ENCODE data around the gene GUCY2C. TPM values are rescaled to one million over a fixed set of nuclear protein-coding genes. Genes with fewer than 3 reads are reported as not detected.

GUCY2C gene
- total and polyA plus RNA-seq, 2 donors (not counting 3 experiments of a cell fraction or from before 2014, with no cell fraction given) = not detected

DNA sequence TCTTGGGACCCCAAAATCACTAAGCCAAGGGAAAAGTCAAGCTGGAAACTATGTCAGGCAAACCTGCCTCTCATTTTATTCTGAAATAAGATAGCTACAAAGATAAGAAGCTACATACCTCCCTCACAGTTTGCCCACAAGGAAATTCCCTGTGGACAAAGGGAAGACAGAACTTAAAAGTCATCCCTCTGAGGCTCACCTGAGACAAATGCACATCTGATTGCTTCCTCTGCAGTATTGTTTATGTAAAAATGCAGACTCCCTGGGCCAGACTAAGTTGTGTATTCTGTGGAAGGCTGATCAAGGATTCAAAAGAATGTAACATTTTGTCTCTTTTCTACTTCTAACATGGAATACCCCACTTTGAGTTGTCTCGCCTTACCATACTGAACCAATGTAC is 126.2 kb downstream of the GUCY2C start:
- BruUV-seq (replicated peaks) = no TSS peak

More for the DNA sequence above, 126.2 kb downstream of the GUCY2C start:
- dilution Hi-C loops (cut with MboI; ENCODE audit: extremely low pct_ligation_motif_present, low sequenced_read_pairs) (no loop called here), intact Hi-C loops (cut with micrococcal nuclease) (no loop called here)
- no peaks in the 10 kb centered on the region for H3K9me3 ChIP-seq (replicated peaks; ENCODE audit: control insufficient read depth, insufficient read depth, low read length)
- peaks cover 3 to 7% of the 10 kb centered on the region in 2 experiments for H3K27me3 ChIP-seq (ENCODE audit: control insufficient read depth in 2 of 2, insufficient read depth in 2 of 2, low read length in 2 of 2)
- no peaks in the 10 kb centered on the region for H3K36me3 ChIP-seq (ENCODE audit: control insufficient read depth in 2 of 2, extremely low read depth in 1 of 2, insufficient read depth in 2 of 2, low read length in 2 of 2)
- no peaks in the 10 kb centered on the region for H3K4me1 ChIP-seq (ENCODE audit: control insufficient read depth, extremely low read depth, insufficient read depth, low read length)
- no peaks in the 10 kb centered on the region for H3K9me1 ChIP-seq (replicated peaks; ENCODE audit: control insufficient read depth, extremely low read depth, insufficient read depth, low read length)
- no peak overlapping the region for H3K4me2 ChIP-seq (ENCODE audit: insufficient read depth, low read length)
- ChIA-PET POLR2A (no interaction called here), CTCF (no interaction called here)
- DNase-seq (ENCODE audit: low read depth, low spot score) = no peak
- no peak overlapping the region for H3K9ac ChIP-seq (replicated peaks; ENCODE audit: extremely low read depth, insufficient read depth, low read length)
- no peak overlapping the region for H2AFZ ChIP-seq (ENCODE audit: low read depth, low read length)
- no peak overlapping the region for H3K27ac ChIP-seq (ENCODE audit: insufficient read depth, low read depth, low read length)
- no peaks in the 10 kb centered on the region for H4K20me1 ChIP-seq (replicated peaks; ENCODE audit: control insufficient read depth, extremely low read depth, insufficient read depth, low read length)
- no peak overlapping the region for H3K4me3 ChIP-seq (replicated peaks in 1 of 3; ENCODE audit: insufficient read depth in 1 of 3, low read depth in 1 of 3, low read length in 3 of 3)
- no peaks in the 10 kb centered on the region for H3K79me2 ChIP-seq (ENCODE audit: control insufficient read depth, insufficient read depth, low read length)
- TF ChIP-seq POLR2AphosphoS5 (IDR thresholded peaks at IDR 0.05; ENCODE audit: insufficient read depth, low read depth, low read length) (no peak), MYC (IDR thresholded peaks at IDR 0.05; ENCODE audit: low read depth, low read length) (no peak), CTCF (IDR thresholded peaks at IDR 0.05; ENCODE audit: extremely low read depth in 1 of 2, insufficient read depth in 1 of 2, low read depth in 1 of 2, low read length in 2 of 2) (no peak), GATA2 (IDR thresholded peaks at IDR 0.05; ENCODE audit: insufficient read depth, insufficient read length, low read depth, low read length) (no peak), JUN (IDR thresholded peaks at IDR 0.05; ENCODE audit: borderline replicate concordance, insufficient read depth, insufficient read length, low read depth) (no peak), FOS (IDR thresholded peaks at IDR 0.05; ENCODE audit: borderline replicate concordance, insufficient read depth, low read length) (no peak), EZH2 (IDR thresholded peaks at IDR 0.05; ENCODE audit: borderline replicate concordance, low read depth, low read length, severe bottlenecking) (no peak), POLR2A (IDR thresholded peaks at IDR 0.05; ENCODE audit: low read depth, low read length) (no peak)
- TF ChIP-seq, protein P1, sequence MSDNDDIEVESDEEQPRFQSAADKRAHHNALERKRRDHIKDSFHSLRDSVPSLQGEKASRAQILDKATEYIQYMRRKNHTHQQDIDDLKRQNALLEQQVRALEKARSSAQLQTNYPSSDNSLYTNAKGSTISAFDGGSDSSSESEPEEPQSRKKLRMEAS (IDR thresholded peaks at IDR 0.05; ENCODE audit: insufficient read depth, insufficient read length) = no peak
- FAIRE-seq = no peak

All from endothelial cell of umbilical vein (primary cell).